Ammon's horn (tissue), 1 donor: ENCODE measurements around the gene F7.

Experiments used
- DNase-seq: peaks from one replicate; pipeline ENCODE4 v3.0.0-alpha.2; 2016; ENCODE audit warnings: low spot score

The F7 gene

GRCh38 chr13:113138792-113139551 is 33.4 kb downstream of the F7 start:
- DNase-seq, result no peak

- DNase-seq, result no peak
Measured at GRCh38 chr13:113139577-113139976, 34.0 kb downstream of the F7 start.

GRCh38 chr13:113140677-113141600 is 35.3 kb downstream of the F7 start:
- no peak for DNase-seq

GRCh38 chr13:113141601-113141970 is 36.0 kb downstream of the F7 start:
- DNase-seq, result no peak

- no peak for DNase-seq
Measured at GRCh38 chr13:113142876-113143275, 37.3 kb downstream of the F7 start.

- no peak for DNase-seq
Measured at GRCh38 chr13:113143466-113144254, 38.1 kb downstream of the F7 start.

GRCh38 chr13:113144255-113144629 is 38.7 kb downstream of the F7 start:
- no peak for DNase-seq

GRCh38 chr13:113145496-113145895 is 39.9 kb downstream of the F7 start:
- DNase-seq, result no peak

GRCh38 chr13:113145911-113146598 is 40.5 kb downstream of the F7 start:
- DNase-seq, result no peak

GRCh38 chr13:113146750-113147149 is 41.2 kb downstream of the F7 start:
- no peak for DNase-seq

GRCh38 chr13:113147206-113147605 is 41.6 kb downstream of the F7 start:
- DNase-seq, result no peak

GRCh38 chr13:113148407-113148806 is 42.8 kb downstream of the F7 start:
- no peak for DNase-seq

- no peak for DNase-seq
Measured at GRCh38 chr13:113148940-113149503, 43.4 kb downstream of the F7 start.

- no peak for DNase-seq
Measured at GRCh38 chr13:113149711-113150549, 44.3 kb downstream of the F7 start.

GRCh38 chr13:113150550-113151365 is 45.2 kb downstream of the F7 start:
- DNase-seq, result no peak

- peak; percentile 35 for DNase-seq
Measured at GRCh38 chr13:113151745-113152690, 46.4 kb downstream of the F7 start.

GRCh38 chr13:113152691-113152983 is 47.0 kb downstream of the F7 start:
- no peak for DNase-seq

GRCh38 chr13:113152984-113153809 is 47.6 kb downstream of the F7 start:
- peak; percentile 60 for DNase-seq
